Measurements from ENCODE around the gene SPHK2.
"Not testable (repeated sequence)": the region's sequence is repeated elsewhere in the genome, so short reads cannot be mapped to it uniquely, and the experiment has no call there.

SPHK2 gene, protein sequence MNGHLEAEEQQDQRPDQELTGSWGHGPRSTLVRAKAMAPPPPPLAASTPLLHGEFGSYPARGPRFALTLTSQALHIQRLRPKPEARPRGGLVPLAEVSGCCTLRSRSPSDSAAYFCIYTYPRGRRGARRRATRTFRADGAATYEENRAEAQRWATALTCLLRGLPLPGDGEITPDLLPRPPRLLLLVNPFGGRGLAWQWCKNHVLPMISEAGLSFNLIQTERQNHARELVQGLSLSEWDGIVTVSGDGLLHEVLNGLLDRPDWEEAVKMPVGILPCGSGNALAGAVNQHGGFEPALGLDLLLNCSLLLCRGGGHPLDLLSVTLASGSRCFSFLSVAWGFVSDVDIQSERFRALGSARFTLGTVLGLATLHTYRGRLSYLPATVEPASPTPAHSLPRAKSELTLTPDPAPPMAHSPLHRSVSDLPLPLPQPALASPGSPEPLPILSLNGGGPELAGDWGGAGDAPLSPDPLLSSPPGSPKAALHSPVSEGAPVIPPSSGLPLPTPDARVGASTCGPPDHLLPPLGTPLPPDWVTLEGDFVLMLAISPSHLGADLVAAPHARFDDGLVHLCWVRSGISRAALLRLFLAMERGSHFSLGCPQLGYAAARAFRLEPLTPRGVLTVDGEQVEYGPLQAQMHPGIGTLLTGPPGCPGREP

GRCh38 chr19:48618916-48619691 is at the start of gene SPHK2, which contains the start of gene RPL18:
Gene SPHK2 (plus strand): TSS chr19:48619506. CDS start chr19:48620515, 1,009 bp downstream.
Gene RPL18 (minus strand): TSS chr19:48619178. CDS start chr19:48619143, 35 bp downstream.
- DNase-seq, result peak; percentile 98

GRCh38 chr19:48569814-48570213 is 49.5 kb upstream of the SPHK2 start:
- no peak for DNase-seq

- peak; percentile 36 for DNase-seq
Measured at GRCh38 chr19:48571378-48572162, 47.7 kb upstream of the SPHK2 start.

GRCh38 chr19:48573163-48573505 is 46.2 kb upstream of the SPHK2 start:
- DNase-seq, result no peak

- no peak for DNase-seq
Measured at GRCh38 chr19:48575931-48576622, 43.2 kb upstream of the SPHK2 start.

- not testable (repeated sequence) for DNase-seq
Measured at GRCh38 chr19:48577908-48578307, 41.4 kb upstream of the SPHK2 start.

DNA sequence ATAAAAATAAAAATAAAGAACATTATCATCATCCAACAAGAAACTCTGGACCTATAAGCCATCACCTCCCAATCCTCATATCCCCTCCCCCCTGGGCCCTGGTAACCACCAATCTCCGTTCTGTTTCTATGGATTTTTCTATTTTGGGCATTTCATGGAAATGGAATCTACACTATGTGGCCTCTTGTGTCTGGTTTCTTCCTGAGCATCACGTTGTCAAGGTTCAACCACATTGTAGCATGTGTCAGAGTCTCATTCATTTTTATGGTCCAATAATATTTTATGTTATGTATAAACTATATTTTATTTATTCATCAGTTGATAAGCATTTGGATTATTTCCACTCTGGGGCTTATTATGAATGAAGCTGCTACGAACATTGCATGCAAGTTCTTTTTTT is 40.4 kb upstream of the SPHK2 start:
- DNase-seq, result no peak

- no peak for DNase-seq
Measured at GRCh38 chr19:48582168-48582567, 37.1 kb upstream of the SPHK2 start.

DNA sequence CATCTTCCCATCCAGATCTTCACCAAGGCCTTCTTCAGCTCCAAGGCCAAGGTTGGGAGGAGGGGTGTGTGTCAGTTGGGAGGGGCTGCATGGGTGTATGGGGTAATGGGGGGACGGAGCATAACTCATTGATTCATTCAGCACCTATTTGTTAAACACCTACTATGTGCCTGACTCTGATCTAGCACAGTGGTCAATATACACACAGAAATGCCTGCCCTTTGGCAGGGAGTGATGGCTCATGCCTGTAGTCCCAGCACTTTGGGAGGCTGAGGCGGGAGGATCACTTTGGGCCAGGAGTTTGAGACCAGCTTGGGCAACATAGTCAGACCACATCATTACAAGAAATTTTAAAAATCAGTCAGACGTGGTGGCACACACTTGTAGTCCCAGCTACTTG is 31.9 kb upstream of the SPHK2 start:
- DNase-seq, result no peak

DNA sequence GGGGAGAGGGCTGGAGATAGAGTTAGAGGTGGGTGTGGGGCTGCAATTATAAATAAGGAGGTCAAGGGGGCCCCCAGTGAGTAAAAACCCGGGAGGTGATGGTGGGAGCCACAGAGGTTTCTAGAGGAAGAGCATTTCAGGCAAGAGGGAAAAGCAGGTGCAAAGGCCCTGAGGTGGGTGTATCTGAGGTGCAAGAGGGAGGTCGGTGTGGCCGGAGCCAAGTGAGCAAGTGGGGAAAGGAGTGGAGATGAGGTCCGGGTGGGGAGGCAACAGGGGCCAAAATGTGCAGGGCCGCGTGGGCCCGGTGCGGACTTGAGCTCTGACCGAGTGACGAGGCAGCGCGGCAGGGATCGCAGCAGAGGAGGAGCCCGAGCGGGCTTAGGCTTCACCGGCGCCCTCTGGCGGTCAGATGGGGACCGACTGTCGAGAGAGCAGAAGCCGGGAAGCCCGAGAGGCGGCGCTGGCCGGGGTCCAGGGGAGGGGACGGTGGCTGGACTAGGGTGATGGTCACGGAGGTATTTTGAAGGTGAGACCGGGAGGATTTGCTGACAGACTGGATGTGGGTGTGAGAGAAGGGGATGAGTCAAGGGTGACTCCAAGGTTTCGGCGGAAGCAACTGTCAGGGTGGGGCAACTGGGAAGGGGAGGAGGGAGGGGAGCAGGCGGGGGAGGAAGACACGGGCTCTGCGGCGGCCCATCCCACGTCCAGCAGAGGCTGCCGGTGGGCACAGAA is 30.5 kb upstream of the SPHK2 start:
- peak; percentile 34 for DNase-seq

DNA sequence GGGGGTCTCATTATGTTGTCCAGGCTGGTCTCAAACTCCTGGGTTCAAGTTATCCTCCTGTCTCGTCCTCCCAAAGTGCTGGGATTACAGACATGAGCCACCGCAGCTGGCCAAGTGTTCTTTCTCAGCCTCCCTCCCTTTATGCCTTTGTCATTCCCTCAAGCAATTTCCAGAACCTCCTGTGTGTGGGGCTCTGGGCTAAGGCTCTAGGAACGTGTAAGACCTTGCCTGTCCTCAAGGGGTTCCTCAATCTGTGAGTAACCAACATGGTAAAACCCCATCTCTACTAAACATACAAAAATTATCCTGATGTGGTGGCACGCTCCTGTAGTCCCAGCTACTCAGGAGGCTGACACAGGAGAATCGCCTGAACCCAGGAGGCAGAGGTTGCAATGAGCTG is 28.3 kb upstream of the SPHK2 start:
- DNase-seq, result no peak

- no peak for DNase-seq
Measured at GRCh38 chr19:48595171-48595570, 24.1 kb upstream of the SPHK2 start.

- no peak for DNase-seq
Measured at GRCh38 chr19:48595833-48596232, 23.5 kb upstream of the SPHK2 start.

DNA sequence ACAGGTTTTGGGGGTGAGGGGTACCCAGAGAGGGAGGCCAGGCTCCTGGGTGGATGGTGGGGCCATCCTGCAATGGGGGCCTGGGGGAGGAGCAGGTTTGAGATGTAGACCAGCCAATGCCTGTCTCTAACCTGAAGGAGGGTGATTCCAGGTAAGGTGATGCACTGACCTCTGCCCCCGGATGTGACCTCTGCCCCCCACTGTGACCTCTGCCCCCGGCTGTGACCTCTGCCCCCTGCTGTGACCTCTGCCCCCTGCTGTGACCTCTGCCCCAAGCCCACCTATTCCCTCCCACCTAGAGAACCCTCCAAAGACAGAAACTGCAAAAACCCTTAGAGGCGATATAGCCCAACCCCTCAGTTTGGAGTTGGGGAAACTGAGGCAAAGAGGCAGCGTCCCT is 23.1 kb upstream of the SPHK2 start:
- no peak for DNase-seq

DNA sequence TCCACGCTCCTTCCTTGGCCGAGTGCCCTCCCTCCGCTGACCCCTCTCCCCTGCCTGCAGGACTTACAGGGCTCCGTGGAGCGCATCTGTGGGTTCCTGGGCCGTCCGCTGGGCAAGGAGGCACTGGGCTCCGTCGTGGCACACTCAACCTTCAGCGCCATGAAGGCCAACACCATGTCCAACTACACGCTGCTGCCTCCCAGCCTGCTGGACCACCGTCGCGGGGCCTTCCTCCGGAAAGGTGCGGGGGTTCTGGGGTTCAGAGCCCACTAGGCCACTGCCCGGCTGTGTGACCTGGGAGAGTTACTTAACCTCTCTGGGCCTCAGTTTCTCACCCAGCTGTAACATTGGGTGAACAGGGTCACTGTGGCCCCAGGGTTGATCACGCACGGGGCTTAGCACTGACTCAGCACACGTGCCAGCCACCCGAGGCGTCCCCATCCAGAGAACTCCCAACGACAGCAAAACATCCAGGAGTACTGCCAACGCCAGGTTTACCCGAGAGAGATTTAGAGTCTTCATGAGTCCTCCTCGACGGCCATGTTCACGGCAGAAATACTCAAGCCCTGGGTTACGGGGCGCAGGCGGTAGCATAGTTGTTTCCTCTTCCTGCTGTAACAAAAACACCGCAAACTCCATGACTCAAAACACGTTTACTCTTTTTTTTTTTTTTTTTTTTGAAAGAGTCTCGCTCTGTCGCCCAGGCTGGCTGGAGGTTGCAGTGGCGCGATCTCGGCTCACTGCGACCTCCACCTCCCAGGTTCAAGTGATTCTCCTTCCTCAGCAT is 22.4 kb upstream of the SPHK2 start:
- no peak for DNase-seq

- DNase-seq, result no peak
Measured at GRCh38 chr19:48598996-48599700, 20.2 kb upstream of the SPHK2 start.

- DNase-seq, result no peak
Measured at GRCh38 chr19:48600679-48601417, 18.5 kb upstream of the SPHK2 start.

GRCh38 chr19:48603001-48603400 is 16.3 kb upstream of the SPHK2 start:
- no peak for DNase-seq

- no peak for DNase-seq
Measured at GRCh38 chr19:48603449-48603848, 15.9 kb upstream of the SPHK2 start.
